Measurements from ENCODE around the gene ANAPC2.

Gene ANAPC2

DNA sequence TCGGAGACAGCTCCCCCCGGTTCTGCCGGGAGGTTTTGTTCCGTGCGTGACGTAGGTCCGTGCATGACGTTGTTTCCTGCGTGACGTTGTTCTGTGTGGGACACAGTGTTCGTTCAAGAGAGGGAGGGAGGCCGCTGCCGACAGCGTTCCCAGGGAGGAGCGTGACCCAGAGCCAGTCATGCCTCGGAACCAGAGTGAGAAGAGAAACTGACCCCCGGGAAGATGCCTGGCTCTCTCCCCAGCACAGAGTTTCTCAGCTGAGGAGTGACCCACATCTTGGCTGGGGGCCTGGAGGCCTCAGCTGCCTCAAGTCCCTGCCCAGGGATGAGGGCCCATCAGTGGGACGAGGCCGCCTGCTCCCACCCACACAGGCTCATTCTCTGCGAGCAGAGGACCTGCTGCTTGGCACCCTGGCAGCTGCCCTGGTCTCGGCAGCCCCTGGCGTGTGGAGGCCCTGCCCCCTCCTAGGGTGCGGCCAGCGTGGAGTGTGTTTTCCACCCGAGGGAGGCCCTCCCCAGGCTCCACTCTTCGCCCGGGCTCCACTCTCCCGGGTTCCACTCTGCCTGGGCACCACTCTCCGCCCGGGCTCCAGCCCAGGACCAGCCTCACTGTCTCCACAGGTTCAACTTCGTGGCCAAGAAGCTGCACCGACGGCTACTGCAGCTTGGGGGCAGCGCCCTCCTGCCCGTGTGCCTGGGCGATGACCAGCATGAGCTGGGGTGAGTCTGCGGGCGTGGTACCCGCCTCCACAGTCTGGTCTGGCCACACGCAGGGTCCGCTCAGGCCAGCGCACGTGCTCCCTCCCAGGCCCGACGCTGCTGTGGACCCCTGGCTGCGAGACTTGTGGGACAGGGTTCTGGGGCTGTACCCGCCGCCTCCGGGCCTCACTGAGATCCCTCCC is 25.1 kb upstream of the ANAPC2 start:
- DNase-seq: no peak

- no peak for DNase-seq
Measured at GRCh38 chr9:137212520-137212919, 24.2 kb upstream of the ANAPC2 start.

- DNase-seq: no peak
Measured at GRCh38 chr9:137211532-137211931, 23.2 kb upstream of the ANAPC2 start.

- DNase-seq: no peak
Measured at GRCh38 chr9:137206602-137207001, 18.2 kb upstream of the ANAPC2 start.

DNA sequence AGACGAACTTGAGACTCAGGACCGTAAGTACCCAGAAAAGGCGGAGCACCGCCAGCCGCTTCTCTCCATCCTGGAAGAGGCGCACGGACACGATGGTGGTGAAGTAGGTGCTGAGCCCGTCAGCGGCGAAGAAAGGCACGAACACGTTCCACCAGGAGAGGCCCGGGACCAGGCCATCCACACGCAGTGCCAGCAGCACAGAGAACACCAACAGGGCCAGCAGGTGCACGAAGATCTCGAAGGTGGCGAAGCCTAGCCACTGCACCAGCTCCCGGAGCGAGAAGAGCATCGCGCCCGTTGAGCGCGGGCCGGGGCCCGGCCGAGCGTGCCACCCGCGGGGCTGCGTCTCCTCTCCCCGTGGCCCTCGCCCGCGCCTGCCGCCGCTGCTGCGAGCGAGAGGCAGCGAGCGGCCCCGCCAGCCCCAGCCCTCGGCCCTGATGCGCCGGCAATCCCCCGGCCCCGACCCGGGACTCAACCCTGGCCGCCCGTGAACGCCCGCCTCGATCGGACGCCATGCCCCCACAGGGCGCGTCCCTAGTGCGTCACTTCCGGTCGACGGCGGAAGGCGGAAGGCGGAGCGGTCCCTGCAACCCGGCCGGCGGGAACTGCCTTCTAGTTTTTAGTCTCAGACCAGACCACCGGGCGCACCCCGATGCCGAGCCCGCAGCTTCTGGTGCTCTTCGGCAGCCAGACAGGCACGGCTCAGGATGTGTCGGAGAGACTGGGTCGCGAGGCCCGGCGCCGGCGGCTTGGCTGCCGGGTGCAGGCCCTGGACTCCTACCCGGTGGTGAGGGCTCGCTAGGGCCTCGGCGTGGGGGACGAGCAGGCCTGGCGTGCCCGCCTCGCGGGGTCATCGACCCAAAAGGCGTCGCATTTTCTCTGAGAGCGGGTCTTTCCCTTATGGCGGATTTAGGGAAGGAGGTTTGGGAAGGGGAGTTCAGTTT is 17.0 kb upstream of the ANAPC2 start, which contains the start of the genes NDOR1 and TMEM203:
Gene NDOR1, plus strand, starts transcription at position 575 of the 944 bp plus-strand sequence. Its CDS starts 78 bp downstream, at position 653.
Gene TMEM203, minus strand, starts transcription at position 523 of the 944 bp plus-strand sequence. Its CDS starts 234 bp downstream, at position 289.
- DNase-seq: peak in 1 of 2 experiments; percentile 78

DNA sequence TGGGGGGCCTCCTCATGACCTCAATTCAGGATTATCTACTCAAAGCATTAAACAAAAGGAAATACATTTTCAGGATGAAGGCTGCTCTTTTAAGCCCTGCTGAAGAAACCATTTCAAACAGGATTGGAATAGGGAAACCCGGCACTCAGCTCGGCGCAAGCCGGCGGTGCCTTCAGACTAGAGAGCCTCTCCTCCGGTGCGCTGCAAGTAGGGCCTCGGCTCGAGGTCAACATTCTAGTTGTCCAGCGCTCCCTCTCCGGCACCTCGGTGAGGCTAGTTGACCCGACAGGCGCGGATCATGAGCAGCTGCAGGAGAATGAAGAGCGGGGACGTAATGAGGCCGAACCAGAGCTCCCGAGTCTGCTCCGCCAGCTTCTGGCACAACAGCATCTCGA is 16.4 kb upstream of the ANAPC2 start:
- DNase-seq: no peak

DNA sequence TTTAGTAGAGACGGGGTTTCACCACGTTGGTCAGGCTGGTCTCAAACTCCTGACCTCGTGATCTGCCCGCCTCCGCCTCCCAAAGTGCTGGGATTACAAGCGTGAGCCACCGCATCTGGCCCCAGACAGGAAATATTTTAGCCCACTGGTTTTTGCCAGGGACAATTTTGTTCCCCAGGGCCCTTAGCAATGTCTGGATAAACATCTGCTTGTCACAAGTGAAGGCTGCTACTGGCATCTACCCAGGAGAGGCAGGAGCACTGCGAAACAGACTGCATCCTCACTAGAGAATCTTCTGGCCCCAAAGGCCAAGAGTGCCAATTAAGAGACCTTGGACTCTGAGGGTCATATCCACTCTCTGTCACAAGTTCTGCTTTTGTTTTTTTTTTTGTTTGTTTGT is 14.6 kb upstream of the ANAPC2 start:
- DNase-seq: no peak

- DNase-seq: no peak
Measured at GRCh38 chr9:137201205-137201868, 13.0 kb upstream of the ANAPC2 start.

GRCh38 chr9:137200311-137201204 is 12.2 kb upstream of the ANAPC2 start, which contains the start of gene TPRN:
TSS of gene TPRN (minus strand) at chr9:137200741. CDS start at chr9:137200711, 30 bp downstream.
- DNase-seq: peak; percentile 94 to 99

DNA sequence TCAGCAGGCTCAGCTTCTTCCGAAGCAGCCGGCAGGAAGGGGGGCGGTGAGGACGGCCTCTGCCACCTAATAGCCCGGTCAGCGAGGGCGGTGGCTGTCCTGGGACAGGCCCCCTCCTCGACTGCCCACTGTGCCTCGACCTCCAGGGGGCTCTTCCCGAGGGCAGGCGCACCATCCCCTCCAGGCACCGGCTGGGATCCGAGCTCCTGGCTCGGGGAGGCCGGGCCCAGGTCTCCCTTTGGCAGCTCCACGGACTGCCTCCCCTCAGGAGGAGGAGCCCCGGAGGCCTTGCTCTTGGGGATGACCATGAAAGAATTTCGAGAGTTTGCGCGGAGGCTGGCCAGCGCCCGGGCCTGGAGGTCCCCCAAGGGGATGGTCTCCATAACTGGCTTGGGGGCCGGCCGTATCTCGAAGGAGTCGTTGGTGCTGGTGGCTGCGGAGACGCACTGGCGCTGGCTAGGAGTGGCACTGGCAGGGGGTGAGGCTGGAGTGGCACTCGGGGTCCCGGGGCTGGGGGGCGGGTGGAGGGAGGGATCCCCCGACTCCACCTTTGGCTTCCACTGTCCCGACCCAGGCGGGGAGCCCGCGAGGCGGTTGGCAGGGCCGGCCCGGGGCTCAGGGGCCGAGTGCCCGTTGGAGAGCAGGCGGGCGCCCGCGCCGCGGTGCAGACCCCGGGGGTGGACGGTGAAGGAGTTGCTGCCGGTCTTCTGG is 11.2 kb upstream of the ANAPC2 start:
- peak in 1 of 2 experiments; percentile 18 for DNase-seq

DNA sequence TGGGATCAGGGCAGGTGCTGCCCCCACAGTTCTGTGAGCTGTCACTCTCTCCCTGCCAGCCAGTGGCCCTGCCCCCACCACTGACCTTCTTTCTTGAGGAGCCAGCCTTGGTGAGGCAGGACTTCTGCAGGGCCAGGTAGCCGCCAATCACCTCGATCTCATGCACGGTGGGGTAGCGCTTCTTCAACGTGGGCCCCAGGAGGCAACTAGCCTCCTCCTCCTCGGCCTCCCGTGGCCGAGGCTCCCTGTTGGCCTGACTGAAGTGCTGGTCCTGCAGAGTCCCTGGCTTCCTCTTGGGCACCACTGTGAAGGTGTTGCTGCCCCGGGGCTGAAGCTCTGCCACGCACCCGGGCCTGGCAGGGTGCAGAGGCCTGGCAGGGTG is 10.5 kb upstream of the ANAPC2 start:
- no peak for DNase-seq

DNA sequence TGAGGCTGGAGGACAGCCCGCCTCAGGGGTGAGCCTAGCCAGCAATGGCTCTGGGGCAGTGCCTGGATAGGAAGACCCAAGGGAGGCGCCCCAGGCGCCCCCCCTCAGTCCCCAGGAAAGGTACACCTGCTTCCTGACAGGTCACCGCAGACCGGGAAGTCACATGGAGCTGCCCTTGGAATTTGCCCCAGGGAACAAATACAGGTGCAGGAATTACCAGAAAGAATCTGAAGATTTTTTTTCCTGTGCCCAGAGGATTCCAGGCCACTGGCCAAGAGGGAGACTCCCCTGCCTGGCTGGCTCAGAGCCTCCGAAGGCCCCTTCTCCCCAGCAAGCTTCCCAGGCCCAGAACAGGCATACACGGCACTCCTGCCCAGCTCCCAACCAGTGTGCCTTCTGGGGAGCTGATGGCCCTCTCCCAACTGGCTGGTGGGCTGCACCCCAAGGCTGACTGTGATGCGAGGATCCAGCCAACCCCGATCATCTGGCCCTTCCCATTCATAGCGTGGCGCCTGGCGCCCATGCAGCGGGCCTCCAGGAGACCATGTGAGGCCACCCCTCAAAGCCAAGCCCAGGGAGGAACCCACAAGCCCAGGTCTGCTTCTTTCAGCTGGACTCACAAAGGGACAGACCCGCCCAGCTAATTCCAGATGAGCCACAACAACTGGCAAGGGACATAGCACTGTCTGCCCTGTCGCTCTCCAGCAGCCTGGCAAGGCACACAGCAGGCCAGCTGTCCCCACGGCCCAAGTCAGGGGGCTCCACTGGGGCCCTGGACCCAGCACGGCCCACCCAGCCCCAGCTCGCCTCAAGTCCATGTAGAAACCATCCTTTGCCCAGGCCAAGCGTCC is 9.9 kb upstream of the ANAPC2 start:
- no peak for DNase-seq

DNA sequence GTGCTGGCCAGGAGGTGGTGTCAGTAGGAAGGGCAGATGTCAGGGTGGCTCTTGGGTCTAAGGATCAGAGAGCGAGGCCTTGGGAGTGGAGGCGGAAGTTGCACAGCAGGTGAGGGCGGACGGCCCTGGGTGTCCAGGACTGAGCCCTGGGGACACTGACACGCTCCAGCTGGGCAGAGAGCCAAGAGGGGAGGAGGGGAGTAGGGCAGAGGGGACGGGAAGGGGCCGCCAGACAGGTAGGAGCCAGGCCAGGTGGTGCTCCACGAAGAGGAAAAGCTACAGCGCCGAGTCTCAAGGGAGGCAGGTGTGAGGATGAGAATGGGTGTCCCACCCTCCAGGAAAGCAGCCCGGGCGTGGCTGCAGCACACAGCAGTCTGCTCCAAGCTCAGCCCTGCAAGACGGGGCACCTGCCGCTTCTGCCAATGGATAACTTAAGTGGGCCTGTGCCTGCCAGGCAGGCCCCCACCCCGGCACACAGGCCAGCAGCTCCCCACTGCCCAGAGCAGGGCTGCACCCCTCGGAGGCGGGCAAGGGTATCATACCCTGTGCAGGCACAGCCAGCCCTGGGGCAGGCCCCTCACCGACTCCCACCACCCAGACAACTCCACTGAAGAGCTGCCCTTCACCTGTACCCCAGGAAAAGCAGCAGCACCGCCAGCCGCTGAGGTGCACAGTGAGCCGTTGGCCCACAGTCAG is 7.3 kb upstream of the ANAPC2 start:
- DNase-seq: peak; percentile 85 to 95

GRCh38 chr9:137194909-137195308 is 6.5 kb upstream of the ANAPC2 start:
- DNase-seq: peak in 1 of 2 experiments; percentile 40

DNA sequence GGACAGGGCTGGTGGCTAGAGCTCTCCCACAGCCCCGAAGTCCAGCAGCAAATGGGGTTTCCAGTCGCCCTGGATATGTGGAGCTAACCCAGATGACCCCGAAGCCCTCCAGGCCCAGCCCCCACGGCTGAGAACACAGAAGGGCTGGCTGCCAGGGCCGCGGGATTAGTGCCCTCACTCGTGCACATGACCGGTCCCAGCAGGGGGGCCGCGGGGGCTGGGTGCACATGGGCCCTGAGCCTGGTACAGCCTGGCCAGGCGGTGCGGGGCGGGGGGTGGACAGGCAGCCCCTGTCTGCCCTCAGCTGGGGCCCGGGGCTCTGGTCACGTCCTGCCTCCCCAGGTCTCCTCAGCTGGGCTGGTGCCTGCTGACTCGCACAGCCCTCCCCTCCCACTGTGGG is 6.0 kb upstream of the ANAPC2 start:
- no peak for DNase-seq

DNA sequence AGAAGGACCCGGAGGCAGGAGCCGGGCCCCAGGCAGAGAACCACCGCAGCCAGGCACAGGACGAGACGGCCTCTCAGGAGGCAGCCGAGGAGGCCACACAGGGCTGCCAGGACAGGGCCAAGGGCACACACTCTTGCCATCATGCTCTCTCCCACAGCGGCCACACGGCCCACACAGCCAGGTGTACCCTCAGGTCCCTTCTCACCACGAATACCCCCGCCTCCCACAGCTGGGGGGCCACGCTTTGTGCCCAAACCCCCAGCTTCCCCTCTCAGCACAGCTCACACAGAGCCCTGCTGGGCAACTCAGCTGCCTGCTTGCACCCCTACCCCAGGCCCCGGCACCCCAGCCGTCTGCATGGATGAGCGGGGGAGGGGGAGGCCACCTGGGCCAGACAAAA is 5.4 kb upstream of the ANAPC2 start:
- no peak for DNase-seq

DNA sequence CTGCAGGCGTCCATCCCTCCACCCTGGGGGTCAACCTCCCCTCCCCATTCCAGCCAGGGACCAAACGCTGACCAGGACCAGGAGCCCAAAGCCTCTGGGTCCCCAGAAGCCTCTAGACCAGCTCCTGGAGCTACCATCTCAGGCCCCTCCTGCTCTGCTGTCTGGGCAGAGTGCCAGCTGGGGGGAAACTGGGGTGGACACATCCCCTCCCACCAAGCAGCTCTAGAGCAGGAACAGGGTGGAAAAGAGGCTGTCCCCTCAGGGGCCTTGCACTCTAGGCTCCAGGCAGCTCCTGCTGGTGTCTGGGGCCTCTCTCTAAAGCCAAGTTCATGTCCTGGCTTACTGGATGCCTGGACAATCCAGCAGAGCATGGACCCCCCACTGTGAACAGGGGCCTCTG is 4.5 kb upstream of the ANAPC2 start:
- no peak for DNase-seq

GRCh38 chr9:137192448-137192780 is 4.1 kb upstream of the ANAPC2 start:
- DNase-seq: no peak

GRCh38 chr9:137191691-137192447 is 3.5 kb upstream of the ANAPC2 start:
- no peak for DNase-seq
